Stomach (tissue), 9 donors: ENCODE measurements around the gene SP3. TPM values are rescaled to one million over a fixed set of nuclear protein-coding genes. Genes with fewer than 3 reads are reported as not detected.

Experiments used
- DNase-seq, 2 donors: peaks; one replicate each; pipeline versions ENCODE4 v3.0.0 to v3.0.0-alpha.2; 2013 to 2019
- H3K27ac ChIP-seq, 5 donors: fragments of 200-600 bp in 4 of 5; sonication (generic) in 4 of 5; one replicate each; pipeline ENCODE4 v1.5.1; 2013 to 2019; ENCODE audit warnings: mild to moderate bottlenecking in 1 of 5, moderate library complexity in 1 of 5
- H3K27me3 ChIP-seq, 3 donors: fragments of 200-600 bp; sonication (generic); one replicate each; pipeline ENCODE4 v1.5.1; 2017 to 2019; ENCODE audit warnings: mixed run types in 1 of 3
- H3K36me3 ChIP-seq, 4 donors: fragments of 200-600 bp; sonication (generic); 1 replicate in 3 of 4; 2 replicates in 1 of 4; pipeline ENCODE4 v1.5.1; 2016 to 2019
- H3K4me1 ChIP-seq, 4 donors: fragments of 200-600 bp; sonication (generic); one replicate each; pipeline ENCODE4 v1.5.1; 2016 to 2019
- H3K4me3 ChIP-seq, 4 donors: fragments of 200-600 bp; sonication (generic) in 3 of 4; one replicate each; pipeline ENCODE4 v1.5.1; 2016 to 2019; ENCODE audit warnings: mild to moderate bottlenecking in 1 of 4
- H3K9me3 ChIP-seq, 4 donors: fragments of 200-600 bp; sonication (generic); one replicate each; pipeline ENCODE4 v1.5.1; 2016 to 2019
- CTCF ChIP-seq, 7 experiments: fragments of 450-650 bp in 4 of 7; fragments of 200-600 bp in 3 of 7; sonication (generic) in 3 of 7; IDR thresholded peaks; one replicate each; pipeline ENCODE4 v1.5.1; 2016 to 2019; ENCODE audit warnings: antibody characterized with exemption in 7 of 7, control low read depth in 2 of 7, mild to moderate bottlenecking in 1 of 7
- EP300 ChIP-seq: sonication (generic); formaldehyde crosslinking; IDR thresholded peaks from one replicate; pipeline ENCODE4 v1.6.1; 2017; ENCODE audit warnings: antibody characterized with exemption
- POLR2A ChIP-seq, 4 donors: fragments of 450-650 bp; IDR thresholded peaks; one replicate each; pipeline ENCODE4 v1.6.1; 2016; ENCODE audit warnings: antibody characterized with exemption in 4 of 4, control low read depth in 2 of 4, mild to moderate bottlenecking in 1 of 4, moderate library complexity in 1 of 4
- POLR2AphosphoS5 ChIP-seq, 3 donors: sonication (generic); formaldehyde crosslinking; IDR thresholded peaks; one replicate each; pipeline ENCODE4 v1.6.1; 2016; ENCODE audit warnings: antibody characterized with exemption in 3 of 3
- WGBS, 5 donors: extraction: QIAGEN DNeasy Blood & Tissue Kit in 3 of 5; methylation state at CpG; one replicate each; pipeline versions ENCODE4 v1.1.5 to v1.1.7; 2013 to 2018; 5-methylcytosine and 5-hydroxymethylcytosine counted together
- intact Hi-C: fragments of 100-400 bp; cut with DNase I; formaldehyde crosslinking; loops from one replicate; pipeline ENCODE4 v1.15.1; 2023; ENCODE audit warnings: low total_unique reads
- polyA plus RNA-seq, 3 donors: library from polyadenylated mRNA; stranded (reverse); fragments of 200-250 nt; gene quantifications; one replicate each; pipeline ENCODE4 v1.2.3, GENCODE V29; 2013
- total RNA-seq, 5 donors: library from RNA; depleted of rRNA; stranded (reverse); fragments of >200 nt; gene quantifications; one replicate each; pipeline versions ENCODE4 v1.1.0 to v1.2.3, GENCODE V29; 2014 to 2016
- donor health status: healthy with polysubstance abuse.
- donor health status: Bipolar disorder and iron deficiency.
- donor health status: healthy.

SP3 gene
- total and polyA plus RNA-seq, 8 donors: 15.0 to 147 (median 45.2) TPM

- H3K27me3 ChIP-seq: no peaks in the 10 kb centered on the region
- no peak for TF ChIP-seq CTCF (IDR thresholded peaks at IDR 0.05)
- TF ChIP-seq POLR2AphosphoS5 (IDR thresholded peaks at IDR 0.05): no peak
- TF ChIP-seq EP300: no peak
- TF ChIP-seq POLR2A (IDR thresholded peaks at IDR 0.05): no peak
- intact Hi-C loops: no loop called here
- no peaks in the 10 kb centered on the region for H3K9me3 ChIP-seq
- H3K4me3 ChIP-seq: no peak overlapping the region
- no peak overlapping the region for H3K27ac ChIP-seq
- no peaks in the 10 kb centered on the region for H3K4me1 ChIP-seq
- WGBS, 5 donors: 51 to 77% (median 64%) methylated on average over 5 of the region's 5 CpGs
- no peaks in the 10 kb centered on the region for H3K36me3 ChIP-seq
- peak; percentile 30 to 88 for DNase-seq
Measured at GRCh38 chr2:173872714-173873113, 92.5 kb downstream of the SP3 start.

- no peaks in the 10 kb centered on the region for H3K9me3 ChIP-seq
- peaks cover 0 to 8% (median 0%) of the 10 kb centered on the region in 3 donors for H3K27me3 ChIP-seq
- intact Hi-C loops: no loop called here
- no peaks in the 10 kb centered on the region for H3K4me1 ChIP-seq
- 83 to 90% (median 85%) methylated on average over 8 of the region's 8 CpGs for WGBS, 5 donors
- no peak overlapping the region for H3K4me3 ChIP-seq
- no peak for DNase-seq
- H3K36me3 ChIP-seq: no peaks in the 10 kb centered on the region
- H3K27ac ChIP-seq: no peak overlapping the region
- TF ChIP-seq POLR2AphosphoS5 (IDR thresholded peaks at IDR 0.05): no peak
- no peak for TF ChIP-seq CTCF (IDR thresholded peaks at IDR 0.05)
- no peak for TF ChIP-seq POLR2A (IDR thresholded peaks at IDR 0.05)
- no peak for TF ChIP-seq EP300
Measured at GRCh38 chr2:173869244-173870229, 95.6 kb downstream of the SP3 start.

GRCh38 chr2:173868406-173868805, 96.8 kb downstream of the SP3 start:
- 76 to 84% (median 80%) methylated on average over 3 of the region's 3 CpGs for WGBS, 5 donors
- Histone ChIP-seq H3K27ac (no peak overlapping the region), H3K4me1 (no peaks in the 10 kb centered on the region), H3K4me3 (no peak overlapping the region), H3K36me3 (no peaks in the 10 kb centered on the region), H3K9me3 (no peaks in the 10 kb centered on the region), H3K27me3 (peaks cover 0 to 8% (median 0%) of the 10 kb centered on the region in 3 donors)
- DNase-seq: no peak
- TF ChIP-seq EP300 (no peak), POLR2A (IDR thresholded peaks at IDR 0.05) (no peak), POLR2AphosphoS5 (IDR thresholded peaks at IDR 0.05) (no peak), CTCF (IDR thresholded peaks at IDR 0.05) (no peak)
- intact Hi-C loops: no loop called here

GRCh38 chr2:173866874-173867618, 98.1 kb downstream of the SP3 start:
- TF ChIP-seq POLR2AphosphoS5 (IDR thresholded peaks at IDR 0.05): no peak
- no peak for TF ChIP-seq EP300
- TF ChIP-seq POLR2A (IDR thresholded peaks at IDR 0.05): no peak
- no peak for TF ChIP-seq CTCF (IDR thresholded peaks at IDR 0.05)
- WGBS, 5 donors: 67 to 76% (median 75%) methylated on average over 11 of the region's 11 CpGs
- H3K4me3 ChIP-seq: no peak overlapping the region

More at GRCh38 chr2:173866874-173867618, 98.1 kb downstream of the SP3 start:
- H3K9me3 ChIP-seq: no peaks in the 10 kb centered on the region
- H3K27ac ChIP-seq: no peak overlapping the region
- no peaks in the 10 kb centered on the region for H3K36me3 ChIP-seq
- H3K4me1 ChIP-seq: no peaks in the 10 kb centered on the region
- H3K27me3 ChIP-seq: peaks cover 0 to 8% (median 0%) of the 10 kb centered on the region in 3 donors
- intact Hi-C loops: no loop called here
- DNase-seq: peak in 1 of 2 donors; percentile 41
